Neuronal stem cell (in vitro differentiated cells): ENCODE results near the gene DHX58.

Experiments used
- DNase-seq: peaks from one replicate; pipeline ENCODE4 v3.0.0-alpha.2; 2013; ENCODE audit warnings: low spot score
- H2AFZ ChIP-seq: one replicate; pipeline ENCODE4 v1.6.1; 2013; ENCODE audit warnings: mild to moderate bottlenecking, low read length, inconsistent platforms
- H2AK5ac ChIP-seq: 2 replicates; pipeline ENCODE4 v1.6.1; 2013; ENCODE audit warnings: low read depth, mild to moderate bottlenecking, inconsistent platforms, low read length, moderate library complexity, mixed read lengths
- H2BK120ac ChIP-seq: 2 replicates; pipeline ENCODE4 v1.6.1; 2013; ENCODE audit warnings: low read depth, mild to moderate bottlenecking, inconsistent platforms, low read length, moderate library complexity, mixed read lengths
- H2BK12ac ChIP-seq: one replicate; pipeline ENCODE4 v1.6.1; 2013; ENCODE audit warnings: low read length, inconsistent platforms
- H2BK15ac ChIP-seq: 2 replicates; pipeline ENCODE4 v1.6.1; 2013; ENCODE audit warnings: mild to moderate bottlenecking, low read length, inconsistent platforms, mixed read lengths
- H2BK5ac ChIP-seq: one replicate; pipeline ENCODE4 v1.6.1; 2013; ENCODE audit warnings: inconsistent platforms, mild to moderate bottlenecking, low read length, moderate library complexity
- H3K14ac ChIP-seq: one replicate; pipeline ENCODE4 v1.6.1; 2013; ENCODE audit warnings: low read length, inconsistent platforms
- H3K18ac ChIP-seq: 2 replicates; pipeline ENCODE4 v1.6.1; 2013; ENCODE audit warnings: low read length, inconsistent platforms
- H3K23ac ChIP-seq: 2 replicates; pipeline ENCODE4 v1.6.1; 2013; ENCODE audit warnings: low read depth, mild to moderate bottlenecking, mixed read lengths, low read length, inconsistent platforms; ENCODE audit not compliant: poor library complexity
- H3K27ac ChIP-seq: replicated peaks from 3 replicates; pipeline ENCODE4 v1.5.1; 2013; ENCODE audit warnings: low read length, inconsistent platforms
- H3K27me3 ChIP-seq, 3 experiments: 2 replicates each; pipeline ENCODE4 v1.6.1; 2013; ENCODE audit warnings: low read length in 3 of 3, mild to moderate bottlenecking in 2 of 3, inconsistent platforms in 1 of 3, low read depth in 1 of 3, mixed read lengths in 1 of 3, moderate library complexity in 1 of 3; ENCODE audit not compliant: control insufficient read depth in 3 of 3, insufficient read depth in 3 of 3
- H3K36me3 ChIP-seq, 2 donors: replicated peaks in 1 of 2; 2 replicates each; pipeline ENCODE4 v1.6.1; 2013; ENCODE audit warnings: low read length in 2 of 2; ENCODE audit not compliant: control insufficient read depth in 2 of 2, insufficient read depth in 2 of 2
- H3K4ac ChIP-seq: 2 replicates; pipeline ENCODE4 v1.6.1; 2013; ENCODE audit warnings: inconsistent platforms, mild to moderate bottlenecking, low read length, moderate library complexity
- H3K4me1 ChIP-seq, 2 donors: 1 replicate in 1 of 2; 2 replicates in 1 of 2; pipeline ENCODE4 v1.6.1; 2013; ENCODE audit warnings: low read length in 2 of 2, low read depth in 1 of 2; ENCODE audit not compliant: control insufficient read depth in 2 of 2, insufficient read depth in 1 of 2
- H3K4me2 ChIP-seq: one replicate; pipeline ENCODE4 v1.6.1; 2013; ENCODE audit warnings: mild to moderate bottlenecking, low read length, inconsistent platforms; ENCODE audit not compliant: insufficient read depth, poor library complexity, severe bottlenecking
- H3K4me3 ChIP-seq, 2 donors: 2 replicates each; pipeline ENCODE4 v1.5.1; 2013; ENCODE audit warnings: low read length in 2 of 2, mild to moderate bottlenecking in 2 of 2, inconsistent platforms in 1 of 2, moderate library complexity in 1 of 2
- H3K79me1 ChIP-seq: one replicate; pipeline ENCODE4 v1.6.1; 2013; ENCODE audit warnings: low read depth, mild to moderate bottlenecking, inconsistent platforms, low read length, moderate library complexity
- H3K9ac ChIP-seq: one replicate; pipeline ENCODE4 v1.6.1; 2013; ENCODE audit warnings: mild to moderate bottlenecking, low read depth, low read length, inconsistent platforms; ENCODE audit not compliant: poor library complexity
- H3K9me3 ChIP-seq, 2 donors: replicated peaks in 1 of 2; 2 replicates each; pipeline versions ENCODE3 to v1.6.1; 2013; ENCODE audit warnings: low read length in 2 of 2, mild to moderate bottlenecking in 2 of 2, inconsistent platforms in 1 of 2, low read depth in 1 of 2, mixed read lengths in 1 of 2, moderate library complexity in 1 of 2; ENCODE audit not compliant: control insufficient read depth in 2 of 2, insufficient read depth in 1 of 2
- H4K8ac ChIP-seq: one replicate; pipeline ENCODE4 v1.6.1; 2013; ENCODE audit warnings: low read depth, mild to moderate bottlenecking, inconsistent platforms, low read length, moderate library complexity
- H4K91ac ChIP-seq: one replicate; pipeline ENCODE4 v1.6.1; 2013; ENCODE audit warnings: low read length, low read depth, mild to moderate bottlenecking, inconsistent platforms; ENCODE audit not compliant: poor library complexity
- WGBS, 2 donors: extraction: QIAGEN DNeasy Blood & Tissue Kit; methylation state at CpG; one replicate each; pipeline ENCODE4 v1.1.7; 2013; ENCODE audit warnings: missing lambda C conversion rate in 2 of 2, mixed read lengths in 1 of 2; ENCODE audit not compliant: insufficient read length in 2 of 2, insufficient replicate concordance in 1 of 2; ENCODE audit errors: extremely low coverage in 2 of 2; 5-methylcytosine and 5-hydroxymethylcytosine counted together

Gene DHX58

GRCh38 chr17:42092939-42093338 lies 19.6 kb downstream of the DHX58 start:
- no CpG with 5 or more reads among the region's 6 CpGs for WGBS, 2 donors

GRCh38 chr17:42090964-42091790 lies 21.3 kb downstream of the DHX58 start:
- Histone ChIP-seq H3K14ac (no peak overlapping the region), H3K18ac (no peak overlapping the region), H2AFZ (no peak overlapping the region), H3K4me2 (no peak overlapping the region), H2BK12ac (no peak overlapping the region), H4K91ac (no peak overlapping the region), H3K9ac (no peak overlapping the region), H2BK120ac (no peak overlapping the region), H3K4me1 (peaks cover 0 to 11% of the 10 kb centered on the region in 2 donors), H3K79me1 (no peaks in the 10 kb centered on the region), H3K9me3 (no peaks in the 10 kb centered on the region), H2BK5ac (no peak overlapping the region), H3K4ac (no peak overlapping the region), H3K27me3 (peaks cover 0 to 39% (median 2%) of the 10 kb centered on the region in 3 experiments), H3K23ac (no peak overlapping the region), H2BK15ac (no peak overlapping the region), H3K27ac (no peak overlapping the region), H3K36me3 (no peaks in the 10 kb centered on the region), H2AK5ac (no peak overlapping the region), H3K4me3 (no peak overlapping the region), H4K8ac (no peak overlapping the region)
- WGBS, 2 donors = no CpG with 5 or more reads among the region's 8 CpGs
- no peak for DNase-seq

More at GRCh38 chr17:42092939-42093338, 19.6 kb downstream of the DHX58 start:
- Histone ChIP-seq H2AFZ (no peak overlapping the region), H2BK15ac (no peak overlapping the region), H2BK12ac (no peak overlapping the region), H3K4me2 (no peak overlapping the region), H3K23ac (no peak overlapping the region), H2BK120ac (no peak overlapping the region), H3K79me1 (no peaks in the 10 kb centered on the region), H3K14ac (no peak overlapping the region), H3K4me3 (no peak overlapping the region), H3K27ac (no peak overlapping the region), H3K27me3 (peaks cover 5 to 54% (median 16%) of the 10 kb centered on the region in 3 experiments), H2AK5ac (no peak overlapping the region), H3K9ac (no peak overlapping the region), H3K36me3 (no peaks in the 10 kb centered on the region), H3K18ac (no peak overlapping the region), H4K91ac (no peak overlapping the region), H2BK5ac (no peak overlapping the region), H3K4ac (no peak overlapping the region), H4K8ac (no peak overlapping the region), H3K9me3 (no peaks in the 10 kb centered on the region), H3K4me1 (peaks cover 5 to 11% of the 10 kb centered on the region in 2 donors)
- no peak for DNase-seq

GRCh38 chr17:42088736-42089135 lies 23.8 kb downstream of the DHX58 start:
- peak overlapping the region in 1 of 2 donors; percentile 10 for H3K4me3 ChIP-seq
- H2BK15ac ChIP-seq = no peak overlapping the region
- H2AK5ac ChIP-seq = no peak overlapping the region
- peak overlapping the region; percentile 43 for H3K23ac ChIP-seq
- no peak overlapping the region for H3K4me2 ChIP-seq
- no peak for DNase-seq
- H2BK12ac ChIP-seq = peak overlapping the region; percentile 73
- no peaks in the 10 kb centered on the region for H3K4me1 ChIP-seq
- H4K8ac ChIP-seq = no peak overlapping the region
- H4K91ac ChIP-seq = no peak overlapping the region
- H2BK5ac ChIP-seq = peak overlapping the region; percentile 54
- H3K79me1 ChIP-seq = no peaks in the 10 kb centered on the region
- no peak overlapping the region for H3K4ac ChIP-seq
- H2AFZ ChIP-seq = no peak overlapping the region
- peaks cover 0 to 25% (median 0%) of the 10 kb centered on the region in 3 experiments for H3K27me3 ChIP-seq
- no CpG with 5 or more reads among the region's 8 CpGs for WGBS, 2 donors
- H3K36me3 ChIP-seq = no peaks in the 10 kb centered on the region
- no peak overlapping the region for H3K18ac ChIP-seq
- H3K27ac ChIP-seq = no peak overlapping the region
- H3K14ac ChIP-seq = peak overlapping the region; percentile 38
- H3K9me3 ChIP-seq = no peaks in the 10 kb centered on the region
- no peak overlapping the region for H2BK120ac ChIP-seq
- H3K9ac ChIP-seq = no peak overlapping the region
